ENCODE data around the gene RICTOR.
"Not testable (repeated sequence)": the region's sequence is repeated elsewhere in the genome, so short reads cannot be mapped to it uniquely, and the experiment has no call there.

The RICTOR gene

DNA sequence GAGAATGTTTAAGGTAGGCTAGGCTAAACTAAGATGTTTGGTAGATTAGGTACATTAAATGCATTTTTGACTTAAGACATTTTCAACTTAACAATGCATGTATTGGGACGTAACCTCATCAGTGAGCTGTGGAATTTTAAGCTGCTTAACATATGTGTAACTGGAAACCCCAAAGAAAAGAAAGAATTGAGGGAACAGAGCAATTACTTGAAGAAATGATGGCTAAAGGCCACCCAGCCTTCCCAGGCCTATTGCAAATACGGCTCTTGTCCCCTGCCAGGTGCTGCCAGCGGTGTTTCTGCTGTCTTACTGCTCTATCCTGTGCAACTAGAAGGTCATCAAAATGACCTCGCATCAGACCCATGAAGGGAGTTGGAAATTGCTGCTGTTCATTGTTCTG is 52.0 kb downstream of the RICTOR start:
- Histone ChIP-seq H3K27ac (ENCODE audit: low read depth, low read length) (peak overlapping the region; percentile 43), H3K9me3 (ENCODE audit: control insufficient read depth, insufficient read depth, low read length) (no peaks in the 10 kb centered on the region), H3K27me3 (ENCODE audit: control insufficient read depth, insufficient read depth, low read length) (no peaks in the 10 kb centered on the region), H3K4me3 (ENCODE audit: low read depth, low read length) (no peak overlapping the region), H3K4me1 (ENCODE audit: control insufficient read depth, insufficient read depth, low read length) (peaks cover 45% of the 10 kb centered on the region), H3K36me3 (ENCODE audit: control insufficient read depth, insufficient read depth, low read length) (0 out of 2 replicates have a peak, but pooled peaks cover 8% of the 10 kb centered on the region), H3K9ac (ENCODE audit: low read depth, low read length) (no peak overlapping the region)

DNA sequence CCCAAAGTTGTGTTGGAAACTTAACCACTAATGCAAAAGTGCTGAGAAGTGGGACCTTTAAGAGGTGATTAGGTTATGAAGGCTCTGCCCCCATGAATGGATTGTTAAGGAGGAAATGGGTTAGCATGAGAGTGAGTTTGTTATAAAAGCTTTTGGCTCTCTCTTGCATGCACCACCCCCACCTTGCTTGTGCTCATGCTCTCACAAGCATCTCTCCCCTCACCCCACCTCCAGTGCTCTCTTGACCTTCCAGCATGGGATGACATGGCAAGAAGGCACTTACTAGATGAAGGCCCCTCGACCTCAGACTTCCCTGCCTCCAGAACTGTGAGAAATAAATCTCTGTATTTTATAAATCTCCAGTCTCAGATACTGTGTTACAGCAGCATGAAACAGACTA is 52.8 kb downstream of the RICTOR start:
- Histone ChIP-seq H3K4me1 (ENCODE audit: control insufficient read depth, insufficient read depth, low read length) (peaks cover 48% of the 10 kb centered on the region), H3K9me3 (ENCODE audit: control insufficient read depth, insufficient read depth, low read length) (no peaks in the 10 kb centered on the region), H3K9ac (ENCODE audit: low read depth, low read length) (peak overlapping the region; percentile 17; the same call in 1 of the 2 replicates), H3K27ac (ENCODE audit: low read depth, low read length) (peak overlapping the region; percentile 43), H3K36me3 (ENCODE audit: control insufficient read depth, insufficient read depth, low read length) (0 out of 2 replicates have a peak, but pooled peaks cover 8% of the 10 kb centered on the region), H3K4me3 (ENCODE audit: low read depth, low read length) (peak overlapping the region; percentile 43), H3K27me3 (ENCODE audit: control insufficient read depth, insufficient read depth, low read length) (no peaks in the 10 kb centered on the region)

DNA sequence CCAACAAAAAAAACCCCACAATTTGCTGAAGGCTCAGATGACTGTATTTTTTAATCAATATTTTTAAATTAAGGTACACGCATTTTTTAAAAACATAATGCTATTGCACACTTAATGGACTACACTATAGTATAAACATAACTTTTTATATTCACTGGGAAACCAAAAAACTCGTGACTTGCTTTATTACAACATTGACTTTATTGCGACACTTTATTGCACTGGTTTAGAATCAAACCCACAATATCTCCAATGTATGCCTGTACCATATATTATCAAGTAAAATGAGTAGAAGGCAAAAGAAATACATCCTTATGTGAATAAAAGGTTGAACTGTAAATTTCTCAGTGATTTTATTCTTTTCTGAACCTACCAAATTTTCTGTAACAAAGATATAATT is 53.7 kb downstream of the RICTOR start:
- Histone ChIP-seq H3K4me1 (ENCODE audit: control insufficient read depth, insufficient read depth, low read length) (peaks cover 49% of the 10 kb centered on the region), H3K27me3 (ENCODE audit: control insufficient read depth, insufficient read depth, low read length) (no peaks in the 10 kb centered on the region), H3K36me3 (ENCODE audit: control insufficient read depth, insufficient read depth, low read length) (0 out of 2 replicates have a peak, but pooled peaks cover 8% of the 10 kb centered on the region), H3K27ac (ENCODE audit: low read depth, low read length) (no peak overlapping the region), H3K4me3 (ENCODE audit: low read depth, low read length) (no peak overlapping the region), H3K9me3 (ENCODE audit: control insufficient read depth, insufficient read depth, low read length) (no peaks in the 10 kb centered on the region), H3K9ac (ENCODE audit: low read depth, low read length) (no peak overlapping the region)

DNA sequence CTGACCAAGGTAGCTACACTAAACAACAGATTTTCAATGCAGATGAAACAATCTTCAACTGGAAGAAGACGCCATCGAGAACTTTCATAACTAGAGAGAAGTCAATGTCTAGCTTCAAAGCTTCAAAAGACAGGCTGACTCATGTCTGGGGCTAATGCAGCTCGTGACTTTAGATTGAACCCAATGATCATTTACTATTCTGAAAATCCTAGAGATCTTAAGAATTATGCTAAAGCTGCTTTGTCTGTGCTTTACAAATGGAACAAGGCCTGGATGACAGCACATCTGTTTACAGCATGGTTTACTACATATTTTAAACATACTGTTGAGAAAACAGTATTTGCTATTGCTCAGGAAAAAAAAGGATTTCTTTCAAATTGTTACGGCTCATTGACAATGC is 54.9 kb downstream of the RICTOR start:
- peaks cover 40% of the 10 kb centered on the region for H3K4me1 ChIP-seq (ENCODE audit: control insufficient read depth, insufficient read depth, low read length)
- H3K27me3 ChIP-seq (ENCODE audit: control insufficient read depth, insufficient read depth, low read length): no peaks in the 10 kb centered on the region
- no peak overlapping the region for H3K27ac ChIP-seq (ENCODE audit: low read depth, low read length)
- no peaks in the 10 kb centered on the region; the same call in 1 of the 2 replicates for H3K9me3 ChIP-seq (ENCODE audit: control insufficient read depth, insufficient read depth, low read length)
- no peak overlapping the region for H3K4me3 ChIP-seq (ENCODE audit: low read depth, low read length)
- 0 out of 2 replicates have a peak, but pooled peaks cover 8% of the 10 kb centered on the region for H3K36me3 ChIP-seq (ENCODE audit: control insufficient read depth, insufficient read depth, low read length)
- no peak overlapping the region for H3K9ac ChIP-seq (ENCODE audit: low read depth, low read length)

DNA sequence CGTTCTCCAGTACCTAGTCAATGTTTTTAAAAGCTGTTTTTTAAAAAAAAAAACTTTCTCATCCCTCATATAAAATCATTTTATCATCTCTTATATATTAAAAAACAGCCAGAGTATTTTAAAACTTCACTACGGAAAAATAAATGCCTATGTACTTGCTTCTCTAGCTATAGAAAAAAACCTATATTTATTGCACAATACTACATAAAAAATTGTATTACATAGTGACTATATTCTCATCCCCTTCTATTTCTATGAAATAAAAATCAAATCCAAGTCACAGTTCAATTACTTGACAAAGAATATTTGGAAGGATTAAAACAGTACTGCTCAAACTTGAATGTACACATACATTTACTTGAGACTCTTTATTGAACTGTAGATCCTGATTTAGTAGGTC is 56.7 kb downstream of the RICTOR start:
- H3K27ac ChIP-seq (ENCODE audit: low read depth, low read length): no peak overlapping the region
- H3K4me3 ChIP-seq (ENCODE audit: low read depth, low read length): no peak overlapping the region
- peaks cover 15% of the 10 kb centered on the region; the same call in 1 of the 2 replicates for H3K36me3 ChIP-seq (ENCODE audit: control insufficient read depth, insufficient read depth, low read length)
- H3K27me3 ChIP-seq (ENCODE audit: control insufficient read depth, insufficient read depth, low read length): no peaks in the 10 kb centered on the region
- H3K9me3 ChIP-seq (ENCODE audit: control insufficient read depth, insufficient read depth, low read length): peaks cover 5% of the 10 kb centered on the region
- peaks cover 23% of the 10 kb centered on the region for H3K4me1 ChIP-seq (ENCODE audit: control insufficient read depth, insufficient read depth, low read length)
- H3K9ac ChIP-seq (ENCODE audit: low read depth, low read length): no peak overlapping the region

DNA sequence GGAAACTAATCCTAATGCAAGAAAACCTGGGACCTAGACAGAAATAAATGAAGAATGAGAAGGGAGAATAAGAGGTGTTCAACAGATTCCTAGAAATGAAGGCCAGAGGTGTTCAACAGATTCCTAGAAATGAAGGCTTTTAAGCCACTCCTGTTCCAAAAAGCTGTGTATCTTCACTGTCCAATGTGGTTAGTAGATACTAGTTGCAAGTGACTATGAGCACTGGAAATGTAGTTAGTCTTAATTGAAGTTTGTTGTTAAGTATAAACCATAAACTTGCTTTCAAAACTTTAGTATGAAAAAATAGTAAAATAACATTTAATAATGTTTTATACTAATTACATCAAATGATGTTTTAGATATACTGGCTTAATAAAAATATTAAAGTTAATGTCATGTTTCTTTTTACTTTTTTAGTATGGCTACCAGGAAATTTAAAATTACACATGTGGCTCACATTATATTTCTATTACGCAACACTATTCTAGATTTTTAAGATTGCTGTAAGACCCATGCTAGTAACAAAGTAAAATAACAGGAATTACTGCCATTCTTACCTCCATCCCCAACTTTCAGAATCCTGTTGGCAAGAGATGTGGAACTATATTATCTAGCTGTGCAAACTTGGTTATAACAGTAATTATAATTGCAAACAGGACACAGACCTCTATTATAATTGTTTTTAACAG is 57.5 kb downstream of the RICTOR start:
- Histone ChIP-seq H3K4me1 (ENCODE audit: control insufficient read depth, insufficient read depth, low read length) (peaks cover 16% of the 10 kb centered on the region), H3K27ac (ENCODE audit: low read depth, low read length) (no peak overlapping the region), H3K9me3 (ENCODE audit: control insufficient read depth, insufficient read depth, low read length) (peaks cover 12% of the 10 kb centered on the region), H3K27me3 (ENCODE audit: control insufficient read depth, insufficient read depth, low read length) (no peaks in the 10 kb centered on the region), H3K4me3 (ENCODE audit: low read depth, low read length) (no peak overlapping the region), H3K9ac (ENCODE audit: low read depth, low read length) (no peak overlapping the region), H3K36me3 (ENCODE audit: control insufficient read depth, insufficient read depth, low read length) (peaks cover 18% of the 10 kb centered on the region; the same call in 1 of the 2 replicates)

DNA sequence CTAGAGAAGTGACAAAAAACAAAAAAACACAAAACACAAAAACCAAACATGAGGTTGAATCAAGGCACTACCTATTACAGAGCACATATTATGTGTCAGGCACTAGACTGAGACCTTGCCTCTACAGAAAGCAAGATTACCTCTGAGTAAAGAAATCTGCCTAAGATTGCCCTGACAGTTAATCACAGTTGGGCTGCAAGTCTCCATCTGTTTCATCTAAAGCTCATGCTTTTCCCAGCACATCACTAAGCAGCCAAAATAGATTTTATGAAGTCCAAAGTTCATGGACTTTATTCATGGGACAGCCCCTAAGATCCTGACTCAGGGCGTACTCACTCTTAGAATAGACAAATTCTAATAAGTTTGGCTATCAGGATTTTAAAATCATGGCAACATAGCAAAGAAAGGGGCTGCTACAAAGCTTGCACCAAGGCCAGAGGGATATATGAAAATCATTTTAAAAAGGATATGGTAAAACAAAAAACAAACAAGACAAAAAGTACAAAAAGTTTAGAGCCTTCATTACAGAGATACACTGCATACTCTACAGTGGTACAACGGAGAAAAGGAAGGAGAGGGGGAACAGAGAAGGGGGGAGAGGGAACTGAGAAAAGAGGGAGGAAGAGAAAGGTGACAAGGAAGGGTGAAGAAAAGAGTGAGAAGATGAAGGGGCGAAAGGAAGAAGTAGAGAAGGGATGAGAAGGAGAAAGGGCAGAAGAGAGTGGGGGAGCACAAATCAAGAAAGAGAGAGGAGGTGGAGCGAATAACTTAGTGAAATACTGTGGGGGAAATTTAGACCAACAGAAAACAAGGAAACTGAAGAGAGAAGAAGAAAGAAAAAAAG is 58.2 kb downstream of the RICTOR start:
- Histone ChIP-seq H3K4me1 (ENCODE audit: control insufficient read depth, insufficient read depth, low read length) (peaks cover 8% of the 10 kb centered on the region; the same call in 1 of the 2 replicates), H3K4me3 (ENCODE audit: low read depth, low read length) (no peak overlapping the region), H3K27ac (ENCODE audit: low read depth, low read length) (no peak overlapping the region), H3K27me3 (ENCODE audit: control insufficient read depth, insufficient read depth, low read length) (no peaks in the 10 kb centered on the region), H3K9ac (ENCODE audit: low read depth, low read length) (no peak overlapping the region), H3K9me3 (ENCODE audit: control insufficient read depth, insufficient read depth, low read length) (peaks cover 19% of the 10 kb centered on the region), H3K36me3 (ENCODE audit: control insufficient read depth, insufficient read depth, low read length) (peaks cover 18% of the 10 kb centered on the region; the same call in 1 of the 2 replicates)

DNA sequence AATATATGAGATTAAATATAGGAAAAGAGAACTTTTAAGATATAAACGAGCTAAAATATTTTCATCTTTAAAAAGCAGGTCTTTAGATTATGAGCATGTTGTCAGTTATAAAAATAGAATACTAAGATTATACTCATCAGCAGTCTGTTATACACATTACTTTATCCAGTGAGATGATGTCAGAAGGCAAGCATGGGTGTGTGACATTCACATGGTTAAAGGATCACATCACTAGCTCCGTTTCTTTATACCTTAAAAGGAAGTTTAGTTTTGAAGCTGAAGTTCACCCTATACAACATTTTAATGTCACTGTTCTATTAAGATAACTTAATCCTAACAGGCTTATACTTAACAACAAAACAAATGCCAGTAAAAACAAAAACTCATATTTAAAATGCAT is 59.6 kb downstream of the RICTOR start:
- Histone ChIP-seq H3K36me3 (ENCODE audit: control insufficient read depth, insufficient read depth, low read length) (peaks cover 18% of the 10 kb centered on the region; the same call in 1 of the 2 replicates), H3K4me3 (ENCODE audit: low read depth, low read length) (no peak overlapping the region), H3K27ac (ENCODE audit: low read depth, low read length) (no peak overlapping the region), H3K9ac (ENCODE audit: low read depth, low read length) (no peak overlapping the region), H3K27me3 (ENCODE audit: control insufficient read depth, insufficient read depth, low read length) (no peaks in the 10 kb centered on the region), H3K9me3 (ENCODE audit: control insufficient read depth, insufficient read depth, low read length) (peaks cover 24% of the 10 kb centered on the region), H3K4me1 (ENCODE audit: control insufficient read depth, insufficient read depth, low read length) (peaks cover 4% of the 10 kb centered on the region; the same call in 1 of the 2 replicates)

DNA sequence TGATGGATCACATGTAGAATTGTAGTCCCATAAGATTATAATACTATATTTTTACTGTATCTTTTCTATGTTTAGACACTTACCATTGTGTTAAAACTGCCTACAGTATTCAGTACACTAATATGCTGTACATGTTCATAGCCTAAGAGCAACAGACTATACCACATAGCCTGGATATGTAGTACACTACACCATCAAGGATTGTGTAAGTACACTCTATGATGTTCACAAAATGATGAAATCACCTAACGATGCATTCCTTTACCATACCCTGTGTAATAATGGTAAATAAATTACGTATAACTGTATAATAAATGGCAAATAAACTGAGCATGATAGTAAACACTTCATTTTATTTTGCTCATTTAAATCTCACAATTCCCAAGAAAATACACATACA is 60.3 kb downstream of the RICTOR start:
- no peak overlapping the region for H3K9ac ChIP-seq (ENCODE audit: low read depth, low read length)
- peaks cover 24% of the 10 kb centered on the region for H3K9me3 ChIP-seq (ENCODE audit: control insufficient read depth, insufficient read depth, low read length)
- H3K27ac ChIP-seq (ENCODE audit: low read depth, low read length): no peak overlapping the region
- H3K36me3 ChIP-seq (ENCODE audit: control insufficient read depth, insufficient read depth, low read length): peaks cover 18% of the 10 kb centered on the region; the same call in 1 of the 2 replicates
- H3K27me3 ChIP-seq (ENCODE audit: control insufficient read depth, insufficient read depth, low read length): no peaks in the 10 kb centered on the region
- no peak overlapping the region for H3K4me3 ChIP-seq (ENCODE audit: low read depth, low read length)
- H3K4me1 ChIP-seq (ENCODE audit: control insufficient read depth, insufficient read depth, low read length): peaks cover 4% of the 10 kb centered on the region; the same call in 1 of the 2 replicates

DNA sequence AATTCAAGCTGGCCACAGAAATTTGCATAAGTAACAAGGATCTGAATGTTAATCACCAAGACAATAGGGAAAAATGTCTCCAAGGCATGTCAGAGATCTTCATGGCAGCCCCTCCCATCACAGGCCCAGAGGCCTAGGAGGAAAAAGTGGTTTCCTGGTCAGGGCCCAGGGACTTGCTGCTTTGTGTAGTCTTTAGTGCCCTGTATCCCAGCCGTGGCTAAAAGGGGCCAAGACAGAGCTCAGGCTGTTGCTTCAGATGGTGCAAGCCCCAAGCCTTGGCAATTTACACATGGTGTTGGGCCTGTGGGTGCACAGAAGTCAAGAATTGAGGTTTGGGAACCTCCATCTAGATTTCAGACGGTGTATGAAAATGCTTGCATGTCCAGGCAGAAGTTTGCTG is 63.2 kb downstream of the RICTOR start:
- not testable (repeated sequence) for H3K9ac ChIP-seq (ENCODE audit: low read depth, low read length); H3K4me1 ChIP-seq (ENCODE audit: control insufficient read depth, insufficient read depth, low read length); H3K36me3 ChIP-seq (ENCODE audit: control insufficient read depth, insufficient read depth, low read length); H3K27me3 ChIP-seq (ENCODE audit: control insufficient read depth, insufficient read depth, low read length); H3K27ac ChIP-seq (ENCODE audit: low read depth, low read length); H3K4me3 ChIP-seq (ENCODE audit: low read depth, low read length)
- peaks cover 24% of the 10 kb centered on the region for H3K9me3 ChIP-seq (ENCODE audit: control insufficient read depth, insufficient read depth, low read length)

DNA sequence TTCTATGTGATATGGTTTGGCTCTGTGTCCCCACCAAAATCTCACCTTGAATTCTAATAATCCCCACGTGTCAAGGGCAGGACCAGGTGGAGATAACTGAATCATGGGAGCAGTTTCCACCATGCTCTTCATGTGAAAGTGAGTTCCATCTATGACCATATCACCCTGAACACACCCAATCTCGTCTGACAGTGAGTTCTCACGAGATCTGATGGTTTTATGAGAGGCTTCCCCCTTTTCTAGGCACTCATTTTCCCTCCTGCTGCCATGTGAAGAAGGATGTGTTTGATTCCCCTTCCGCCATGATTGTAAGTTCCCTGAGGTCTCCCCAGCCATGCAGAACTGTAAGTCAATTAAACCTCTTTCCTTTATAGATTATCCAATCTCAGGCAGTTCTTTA is 64.2 kb downstream of the RICTOR start:
- H3K4me3 ChIP-seq (ENCODE audit: low read depth, low read length): no peak overlapping the region
- no peaks in the 10 kb centered on the region for H3K4me1 ChIP-seq (ENCODE audit: control insufficient read depth, insufficient read depth, low read length)
- no peak overlapping the region for H3K9ac ChIP-seq (ENCODE audit: low read depth, low read length)
- H3K27ac ChIP-seq (ENCODE audit: low read depth, low read length): no peak overlapping the region
- peaks cover 10% of the 10 kb centered on the region; the same call in 1 of the 2 replicates for H3K36me3 ChIP-seq (ENCODE audit: control insufficient read depth, insufficient read depth, low read length)
- H3K9me3 ChIP-seq (ENCODE audit: control insufficient read depth, insufficient read depth, low read length): peaks cover 24% of the 10 kb centered on the region
- H3K27me3 ChIP-seq (ENCODE audit: control insufficient read depth, insufficient read depth, low read length): no peaks in the 10 kb centered on the region
